HepG2 (cell line): ENCODE results near the gene ZDHHC14. TPM values are rescaled to one million over a fixed set of nuclear protein-coding genes. Genes with fewer than 3 reads are reported as not detected.

Source experiments
- BRF2 ChIP-seq: sonication (generic); formaldehyde crosslinking; IDR thresholded peaks from 2 replicates; pipeline ENCODE4 v1.8.1; 2022; ENCODE audit warnings: mild to moderate bottlenecking, missing genetic modification reagents
- HOXA9 ChIP-seq: sonication (generic); formaldehyde crosslinking; IDR thresholded peaks from 2 replicates; pipeline ENCODE4 v1.8.1; 2022; ENCODE audit warnings: missing genetic modification reagents, mild to moderate bottlenecking, moderate library complexity, borderline replicate concordance
- KAT7 ChIP-seq: IDR thresholded peaks from 2 replicates; pipeline ENCODE4 v1.6.1; 2018; ENCODE audit warnings: borderline replicate concordance, missing compliant biosample characterization
- NCOA5 ChIP-seq: sonication (generic); formaldehyde crosslinking; IDR thresholded peaks from 2 replicates; pipeline ENCODE4 v1.4.0; 2020; ENCODE audit warnings: missing genetic modification reagents
- NR2C2 ChIP-seq: sonication (generic); formaldehyde crosslinking; IDR thresholded peaks from 2 replicates; pipeline ENCODE4 v1.4.0; 2020; ENCODE audit warnings: missing genetic modification reagents, mild to moderate bottlenecking, moderate library complexity, borderline replicate concordance
- THAP11 ChIP-seq: IDR thresholded peaks from 2 replicates; pipeline ENCODE4 v1.6.1; 2016; ENCODE audit warnings: missing biosample characterization, missing genetic modification reagents
- ZNF256 ChIP-seq: sonication (generic); formaldehyde crosslinking; conservative IDR thresholded peaks from 2 replicates; pipeline ENCODE4 v1.4.0; 2020; ENCODE audit warnings: missing genetic modification reagents
- ZNF737 ChIP-seq: sonication (generic); formaldehyde crosslinking; IDR thresholded peaks from 2 replicates; pipeline ENCODE4 v1.5.0; 2020; ENCODE audit warnings: missing genetic modification reagents, mild to moderate bottlenecking, borderline replicate concordance
- polyA plus RNA-seq, 8 experiments: library from polyadenylated mRNA; depleted of rRNA in 3 of 8; stranded (reverse) in 7 of 8; unstranded in 1 of 8; fragments of >200 nt; fragmentation: Illumina TruSeq in 4 of 8; extraction: Trizol in 4 of 8; gene quantifications; 2 replicates each; pipeline versions ENCODE4 v1.2.1 to v1.2.3, GENCODE V29; 2011 to 2016; ENCODE audit warnings: low read depth in 4 of 8, missing spikeins in 1 of 8, mixed read lengths in 1 of 8; ENCODE audit not compliant: insufficient read depth in 1 of 8
- total RNA-seq, 5 experiments: library from RNA; depleted of rRNA; stranded (reverse); fragments of >200 nt; fragmentation: Illumina TruSeq; extraction: Trizol; gene quantifications; 2 replicates each; pipeline ENCODE4 v1.2.3, GENCODE V29; 2016; ENCODE audit warnings: low read depth in 1 of 5
- TF ChIP-seq, protein P1 (sequence below), 2 experiments: fragments of 450-650 bp in 1 of 2; sonication (generic) in 1 of 2; formaldehyde crosslinking in 1 of 2; IDR thresholded peaks; 2 replicates each; pipeline versions ENCODE4 v1.6.1 to v1.8.0; 2016 to 2022; ENCODE audit warnings: antibody characterized with exemption in 1 of 2, mild to moderate bottlenecking in 1 of 2, missing genetic modification reagents in 1 of 2

The ZDHHC14 gene
- total and polyA plus RNA-seq, 2 of the 13 experiments (the other 11 are each of a cell fraction or from before 2014, with no cell fraction given), result 3.7 to 9.5 TPM

- no peak for TF ChIP-seq BRF2 (CRISPR knock-in tag)
- TF ChIP-seq KAT7, result no peak
- TF ChIP-seq ZNF737 (CRISPR knock-in tag), result no peak
- no peak for TF ChIP-seq NR2C2
- no peak for TF ChIP-seq ZNF256 (CRISPR knock-in tag)
- no peak for TF ChIP-seq HOXA9
- TF ChIP-seq, protein P1, sequence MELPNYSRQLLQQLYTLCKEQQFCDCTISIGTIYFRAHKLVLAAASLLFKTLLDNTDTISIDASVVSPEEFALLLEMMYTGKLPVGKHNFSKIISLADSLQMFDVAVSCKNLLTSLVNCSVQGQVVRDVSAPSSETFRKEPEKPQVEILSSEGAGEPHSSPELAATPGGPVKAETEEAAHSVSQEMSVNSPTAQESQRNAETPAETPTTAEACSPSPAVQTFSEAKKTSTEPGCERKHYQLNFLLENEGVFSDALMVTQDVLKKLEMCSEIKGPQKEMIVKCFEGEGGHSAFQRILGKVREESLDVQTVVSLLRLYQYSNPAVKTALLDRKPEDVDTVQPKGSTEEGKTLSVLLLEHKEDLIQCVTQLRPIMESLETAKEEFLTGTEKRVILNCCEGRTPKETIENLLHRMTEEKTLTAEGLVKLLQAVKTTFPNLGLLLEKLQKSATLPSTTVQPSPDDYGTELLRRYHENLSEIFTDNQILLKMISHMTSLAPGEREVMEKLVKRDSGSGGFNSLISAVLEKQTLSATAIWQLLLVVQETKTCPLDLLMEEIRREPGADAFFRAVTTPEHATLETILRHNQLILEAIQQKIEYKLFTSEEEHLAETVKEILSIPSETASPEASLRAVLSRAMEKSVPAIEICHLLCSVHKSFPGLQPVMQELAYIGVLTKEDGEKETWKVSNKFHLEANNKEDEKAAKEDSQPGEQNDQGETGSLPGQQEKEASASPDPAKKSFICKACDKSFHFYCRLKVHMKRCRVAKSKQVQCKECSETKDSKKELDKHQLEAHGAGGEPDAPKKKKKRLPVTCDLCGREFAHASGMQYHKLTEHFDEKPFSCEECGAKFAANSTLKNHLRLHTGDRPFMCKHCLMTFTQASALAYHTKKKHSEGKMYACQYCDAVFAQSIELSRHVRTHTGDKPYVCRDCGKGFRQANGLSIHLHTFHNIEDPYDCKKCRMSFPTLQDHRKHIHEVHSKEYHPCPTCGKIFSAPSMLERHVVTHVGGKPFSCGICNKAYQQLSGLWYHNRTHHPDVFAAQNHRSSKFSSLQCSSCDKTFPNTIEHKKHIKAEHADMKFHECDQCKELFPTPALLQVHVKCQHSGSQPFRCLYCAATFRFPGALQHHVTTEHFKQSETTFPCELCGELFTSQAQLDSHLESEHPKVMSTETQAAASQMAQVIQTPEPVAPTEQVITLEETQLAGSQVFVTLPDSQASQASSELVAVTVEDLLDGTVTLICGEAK (IDR thresholded peaks at IDR 0.05), result no peak
- TF ChIP-seq, protein P1 (CRISPR knock-in tag; IDR thresholded peaks at IDR 0.05), result no peak
- TF ChIP-seq THAP11 (CRISPR knock-in tag), result no peak
- TF ChIP-seq NCOA5 (CRISPR knock-in tag), result no peak
These were observed 179.9 kb downstream of the ZDHHC14 start (continued) for GRCh38 chr6:157560691-157561413.
